Measurements from ENCODE around the gene NOD1. TPM values are rescaled to one million over a fixed set of nuclear protein-coding genes. Genes with fewer than 3 reads are reported as not detected.

The NOD1 gene
- total RNA-seq, 2 experiments from 2014 or later = 22.3 to 25.2 TPM

Other genes with a start within 250 kb of the NOD1 start
- 10 to 100 TPM; 15.1 to 15.2 TPM for gene ZNRF2, start 194.2 kb downstream of the NOD1 start, total RNA-seq
- 10 to 100 TPM; 49.7 to 50.2 TPM for gene GGCT, start 26.0 kb upstream of the NOD1 start, total RNA-seq
- 100 to 1,000 TPM; 185 to 189 TPM for gene GARS1, start 116.1 kb upstream of the NOD1 start, total RNA-seq
- not detected for gene CRHR2, start 203.7 kb upstream of the NOD1 start, total RNA-seq

Measured in activated CD8-positive, alpha-beta T cell treated with anti-CD3 and anti-CD28 coated beads, Interleukin-2, amount 10 ng/mL, durations not matched to agents 7 days and 5 days (primary cell).